Neural cell (in vitro differentiated cells): ENCODE results near the gene STK17B.

Source experiments
- EP300 ChIP-seq: fragments of 450-650 bp; conservative IDR thresholded peaks from 2 replicates; pipeline ENCODE4 v1.6.1; 2014; ENCODE audit warnings: antibody characterized with exemption, mild to moderate bottlenecking, moderate library complexity; ENCODE audit not compliant: poor library complexity, severe bottlenecking
- EZH2 ChIP-seq: fragments of 200-600, 300-800 bp; shearing (Covaris generic), sonication (generic); IDR thresholded peaks from 2 replicates; pipeline ENCODE4 v1.6.1; 2014; ENCODE audit warnings: antibody characterized with exemption, low read length, borderline replicate concordance, mild to moderate bottlenecking; ENCODE audit not compliant: insufficient read depth, poor library complexity, severe bottlenecking
- MXI1 ChIP-seq: fragments of 450-650 bp; conservative IDR thresholded peaks from 2 replicates; pipeline ENCODE4 v1.6.1; 2014; ENCODE audit warnings: antibody characterized with exemption, mild to moderate bottlenecking; ENCODE audit not compliant: poor library complexity, severe bottlenecking
- POLR2AphosphoS5 ChIP-seq: IDR thresholded peaks from 2 replicates; pipeline ENCODE4 v1.6.1; 2012
- RAD21 ChIP-seq: fragments of 450-650 bp; conservative IDR thresholded peaks from 2 replicates; pipeline ENCODE4 v1.6.1; 2014; ENCODE audit warnings: antibody characterized with exemption, mild to moderate bottlenecking, moderate library complexity
- TAF1 ChIP-seq: IDR thresholded peaks from 2 replicates; pipeline ENCODE4 v1.6.1; 2012; ENCODE audit warnings: low read depth
- TF ChIP-seq, protein P1 (sequence below): fragments of 450-650 bp; IDR thresholded peaks from 2 replicates; pipeline ENCODE4 v1.5.1; 2014; ENCODE audit warnings: antibody characterized with exemption, mild to moderate bottlenecking, moderate library complexity; ENCODE audit not compliant: poor library complexity, severe bottlenecking
- TF ChIP-seq, protein P2 (sequence below): IDR thresholded peaks from 2 replicates; pipeline ENCODE4 v1.6.1; 2012; ENCODE audit warnings: borderline replicate concordance

DNA sequence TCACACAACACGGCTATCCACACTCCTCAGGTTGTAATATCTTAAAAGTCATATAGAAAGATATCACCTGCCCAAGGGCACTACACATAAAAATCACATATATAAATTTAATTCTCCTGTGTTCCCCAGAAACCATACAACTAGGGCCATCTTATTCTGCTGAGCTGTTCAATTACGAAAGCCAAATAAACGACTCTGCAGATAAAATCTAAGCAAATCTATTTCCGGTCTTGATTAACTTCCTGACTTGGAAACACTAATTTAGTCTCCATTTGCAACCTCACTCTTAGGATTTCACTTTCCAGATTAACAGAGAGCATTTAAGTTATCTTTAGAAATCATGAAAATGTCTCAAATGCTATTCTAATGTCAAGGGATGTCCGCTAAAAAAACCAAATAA lies 23.9 kb upstream of the STK17B start:
- TF ChIP-seq MXI1 (no peak), RAD21 (no peak), TAF1 (no peak), EZH2 (no peak), EP300 (no peak), POLR2AphosphoS5 (no peak)
- TF ChIP-seq, protein P1, sequence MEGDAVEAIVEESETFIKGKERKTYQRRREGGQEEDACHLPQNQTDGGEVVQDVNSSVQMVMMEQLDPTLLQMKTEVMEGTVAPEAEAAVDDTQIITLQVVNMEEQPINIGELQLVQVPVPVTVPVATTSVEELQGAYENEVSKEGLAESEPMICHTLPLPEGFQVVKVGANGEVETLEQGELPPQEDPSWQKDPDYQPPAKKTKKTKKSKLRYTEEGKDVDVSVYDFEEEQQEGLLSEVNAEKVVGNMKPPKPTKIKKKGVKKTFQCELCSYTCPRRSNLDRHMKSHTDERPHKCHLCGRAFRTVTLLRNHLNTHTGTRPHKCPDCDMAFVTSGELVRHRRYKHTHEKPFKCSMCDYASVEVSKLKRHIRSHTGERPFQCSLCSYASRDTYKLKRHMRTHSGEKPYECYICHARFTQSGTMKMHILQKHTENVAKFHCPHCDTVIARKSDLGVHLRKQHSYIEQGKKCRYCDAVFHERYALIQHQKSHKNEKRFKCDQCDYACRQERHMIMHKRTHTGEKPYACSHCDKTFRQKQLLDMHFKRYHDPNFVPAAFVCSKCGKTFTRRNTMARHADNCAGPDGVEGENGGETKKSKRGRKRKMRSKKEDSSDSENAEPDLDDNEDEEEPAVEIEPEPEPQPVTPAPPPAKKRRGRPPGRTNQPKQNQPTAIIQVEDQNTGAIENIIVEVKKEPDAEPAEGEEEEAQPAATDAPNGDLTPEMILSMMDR, result no peak
- TF ChIP-seq, protein P2, sequence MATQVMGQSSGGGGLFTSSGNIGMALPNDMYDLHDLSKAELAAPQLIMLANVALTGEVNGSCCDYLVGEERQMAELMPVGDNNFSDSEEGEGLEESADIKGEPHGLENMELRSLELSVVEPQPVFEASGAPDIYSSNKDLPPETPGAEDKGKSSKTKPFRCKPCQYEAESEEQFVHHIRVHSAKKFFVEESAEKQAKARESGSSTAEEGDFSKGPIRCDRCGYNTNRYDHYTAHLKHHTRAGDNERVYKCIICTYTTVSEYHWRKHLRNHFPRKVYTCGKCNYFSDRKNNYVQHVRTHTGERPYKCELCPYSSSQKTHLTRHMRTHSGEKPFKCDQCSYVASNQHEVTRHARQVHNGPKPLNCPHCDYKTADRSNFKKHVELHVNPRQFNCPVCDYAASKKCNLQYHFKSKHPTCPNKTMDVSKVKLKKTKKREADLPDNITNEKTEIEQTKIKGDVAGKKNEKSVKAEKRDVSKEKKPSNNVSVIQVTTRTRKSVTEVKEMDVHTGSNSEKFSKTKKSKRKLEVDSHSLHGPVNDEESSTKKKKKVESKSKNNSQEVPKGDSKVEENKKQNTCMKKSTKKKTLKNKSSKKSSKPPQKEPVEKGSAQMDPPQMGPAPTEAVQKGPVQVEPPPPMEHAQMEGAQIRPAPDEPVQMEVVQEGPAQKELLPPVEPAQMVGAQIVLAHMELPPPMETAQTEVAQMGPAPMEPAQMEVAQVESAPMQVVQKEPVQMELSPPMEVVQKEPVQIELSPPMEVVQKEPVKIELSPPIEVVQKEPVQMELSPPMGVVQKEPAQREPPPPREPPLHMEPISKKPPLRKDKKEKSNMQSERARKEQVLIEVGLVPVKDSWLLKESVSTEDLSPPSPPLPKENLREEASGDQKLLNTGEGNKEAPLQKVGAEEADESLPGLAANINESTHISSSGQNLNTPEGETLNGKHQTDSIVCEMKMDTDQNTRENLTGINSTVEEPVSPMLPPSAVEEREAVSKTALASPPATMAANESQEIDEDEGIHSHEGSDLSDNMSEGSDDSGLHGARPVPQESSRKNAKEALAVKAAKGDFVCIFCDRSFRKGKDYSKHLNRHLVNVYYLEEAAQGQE, result no peak
